Measurements from ENCODE around the gene SEMA3B. TPM values are rescaled to one million over a fixed set of nuclear protein-coding genes. Genes with fewer than 3 reads are reported as not detected.

The SEMA3B gene
- total RNA-seq, 1 experiment from 2014 or later = 0.15 TPM

GRCh38 chr3:50263478-50264382, 5.2 kb upstream of the SEMA3B start:
- Histone ChIP-seq H3K27me3 (ENCODE audit: low read length) (no peaks in the 10 kb centered on the region), H3K36me3 (ENCODE audit: insufficient read depth, low read length) (no peaks in the 10 kb centered on the region), H4K20me1 (ENCODE audit: insufficient read depth, low read depth, low read length) (no peaks in the 10 kb centered on the region), H2AFZ (ENCODE audit: low read length) (no peak overlapping the region), H3K9ac (ENCODE audit: low read length) (no peak overlapping the region), H3K79me2 (ENCODE audit: low read length) (no peaks in the 10 kb centered on the region), H3K9me3 (ENCODE audit: low read length) (no peaks in the 10 kb centered on the region), H3K4me1 (ENCODE audit: low read length) (peaks cover 10% of the 10 kb centered on the region), H3K9me2 (replicated peaks; ENCODE audit: insufficient read depth, low read length) (no peaks in the 10 kb centered on the region), H3K27ac (ENCODE audit: low read length) (no peak overlapping the region), H3K4me3 (ENCODE audit: low read length) (no peak overlapping the region), H3K4me2 (ENCODE audit: low read depth, low read length, poor library complexity, severe bottlenecking) (no peak overlapping the region)
- DNase-seq = no peak

- Histone ChIP-seq H4K20me1 (ENCODE audit: insufficient read depth, low read depth, low read length) (no peaks in the 10 kb centered on the region), H2AFZ (ENCODE audit: low read length) (no peak overlapping the region), H3K27me3 (ENCODE audit: low read length) (no peaks in the 10 kb centered on the region), H3K9me2 (replicated peaks; ENCODE audit: insufficient read depth, low read length) (no peaks in the 10 kb centered on the region), H3K9ac (ENCODE audit: low read length) (no peak overlapping the region), H3K36me3 (ENCODE audit: insufficient read depth, low read length) (no peaks in the 10 kb centered on the region), H3K4me3 (ENCODE audit: low read length) (no peak overlapping the region), H3K4me2 (ENCODE audit: low read depth, low read length, poor library complexity, severe bottlenecking) (no peak overlapping the region), H3K27ac (ENCODE audit: low read length) (no peak overlapping the region), H3K4me1 (ENCODE audit: low read length) (peaks cover 10% of the 10 kb centered on the region), H3K79me2 (ENCODE audit: low read length) (no peaks in the 10 kb centered on the region), H3K9me3 (ENCODE audit: low read length) (no peaks in the 10 kb centered on the region)
- DNase-seq = no peak
Measured at GRCh38 chr3:50264383-50264963, 4.5 kb upstream of the SEMA3B start.

DNA sequence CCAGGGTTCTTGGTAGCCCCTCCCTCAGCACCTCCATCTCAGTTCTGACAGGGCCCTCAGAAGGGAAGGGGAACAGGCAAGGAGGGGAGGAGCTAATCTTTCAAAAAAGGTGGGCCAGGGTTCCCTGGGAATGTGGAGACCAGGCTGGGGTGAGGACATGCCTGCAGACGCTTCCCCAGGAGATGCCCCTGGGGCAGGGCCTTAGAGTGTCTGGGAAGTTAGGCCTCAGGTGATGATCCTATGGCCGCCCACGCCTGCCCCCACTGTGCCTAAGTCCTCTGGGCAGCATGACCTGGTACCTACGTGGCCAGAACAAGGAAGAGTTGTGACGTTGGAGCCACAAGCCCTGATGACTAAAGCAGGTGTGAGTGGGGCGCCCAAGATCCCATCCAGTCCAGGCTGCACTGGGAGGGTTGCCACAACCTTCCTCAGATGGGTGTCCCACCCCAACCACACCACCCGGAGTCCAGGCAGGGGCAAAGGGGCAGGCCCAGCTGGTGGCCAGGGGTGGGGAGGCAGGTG, 3.9 kb upstream of the SEMA3B start:
- Histone ChIP-seq H4K20me1 (ENCODE audit: insufficient read depth, low read depth, low read length) (no peaks in the 10 kb centered on the region), H3K27ac (ENCODE audit: low read length) (no peak overlapping the region), H3K4me2 (ENCODE audit: low read depth, low read length, poor library complexity, severe bottlenecking) (no peak overlapping the region), H3K9me3 (ENCODE audit: low read length) (no peaks in the 10 kb centered on the region), H3K9me2 (replicated peaks; ENCODE audit: insufficient read depth, low read length) (no peaks in the 10 kb centered on the region), H2AFZ (ENCODE audit: low read length) (no peak overlapping the region), H3K79me2 (ENCODE audit: low read length) (no peaks in the 10 kb centered on the region), H3K27me3 (ENCODE audit: low read length) (no peaks in the 10 kb centered on the region), H3K4me3 (ENCODE audit: low read length) (no peak overlapping the region), H3K4me1 (ENCODE audit: low read length) (peaks cover 6% of the 10 kb centered on the region), H3K9ac (ENCODE audit: low read length) (no peak overlapping the region), H3K36me3 (ENCODE audit: insufficient read depth, low read length) (no peaks in the 10 kb centered on the region)
- no peak for DNase-seq

- no peaks in the 10 kb centered on the region for H3K9me2 ChIP-seq (replicated peaks; ENCODE audit: insufficient read depth, low read length)
- no peak overlapping the region for H3K27ac ChIP-seq (ENCODE audit: low read length)
- no peaks in the 10 kb centered on the region for H3K27me3 ChIP-seq (ENCODE audit: low read length)
- no peak overlapping the region for H3K4me2 ChIP-seq (ENCODE audit: low read depth, low read length, poor library complexity, severe bottlenecking)
- H3K9ac ChIP-seq (ENCODE audit: low read length) = no peak overlapping the region
- no peak overlapping the region for H2AFZ ChIP-seq (ENCODE audit: low read length)
- no peaks in the 10 kb centered on the region for H3K79me2 ChIP-seq (ENCODE audit: low read length)
- DNase-seq = no peak
- no peak overlapping the region for H3K4me3 ChIP-seq (ENCODE audit: low read length)
- no peaks in the 10 kb centered on the region for H3K9me3 ChIP-seq (ENCODE audit: low read length)
- no peaks in the 10 kb centered on the region for H4K20me1 ChIP-seq (ENCODE audit: insufficient read depth, low read depth, low read length)
- H3K4me1 ChIP-seq (ENCODE audit: low read length) = peaks cover 2% of the 10 kb centered on the region
- H3K36me3 ChIP-seq (ENCODE audit: insufficient read depth, low read length) = no peaks in the 10 kb centered on the region
Measured at GRCh38 chr3:50265571-50265970, 3.4 kb upstream of the SEMA3B start.

- Histone ChIP-seq H2AFZ (ENCODE audit: low read length) (no peak overlapping the region), H4K20me1 (ENCODE audit: insufficient read depth, low read depth, low read length) (no peaks in the 10 kb centered on the region), H3K27me3 (ENCODE audit: low read length) (no peaks in the 10 kb centered on the region), H3K27ac (ENCODE audit: low read length) (no peak overlapping the region), H3K4me3 (ENCODE audit: low read length) (no peak overlapping the region), H3K9ac (ENCODE audit: low read length) (no peak overlapping the region), H3K79me2 (ENCODE audit: low read length) (no peaks in the 10 kb centered on the region), H3K4me2 (ENCODE audit: low read depth, low read length, poor library complexity, severe bottlenecking) (no peak overlapping the region), H3K9me3 (ENCODE audit: low read length) (no peaks in the 10 kb centered on the region), H3K9me2 (replicated peaks; ENCODE audit: insufficient read depth, low read length) (no peaks in the 10 kb centered on the region), H3K36me3 (ENCODE audit: insufficient read depth, low read length) (no peaks in the 10 kb centered on the region), H3K4me1 (ENCODE audit: low read length) (no peaks in the 10 kb centered on the region)
- no peak for DNase-seq
Measured at GRCh38 chr3:50266017-50266416, 2.9 kb upstream of the SEMA3B start.

DNA sequence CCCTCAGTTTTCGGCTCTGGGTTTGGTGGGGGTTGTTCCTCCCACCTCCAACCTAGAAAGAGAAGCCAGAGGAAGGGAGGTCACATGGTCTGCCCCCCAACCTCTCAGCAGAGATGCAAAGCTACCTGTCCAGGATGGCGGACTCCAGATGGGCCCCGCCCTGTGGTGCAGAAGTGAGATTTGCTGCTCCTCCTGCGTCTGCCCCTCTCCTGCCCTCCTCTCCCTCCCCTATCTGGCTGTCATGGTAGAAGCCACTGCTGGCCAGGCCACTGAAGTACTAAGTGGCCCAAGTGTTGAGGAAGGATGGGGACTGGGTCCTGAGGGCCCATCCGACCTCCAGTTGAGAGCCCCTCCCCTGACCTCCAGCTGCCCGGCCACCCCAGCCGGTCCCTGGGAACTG, 2.1 kb upstream of the SEMA3B start:
- Histone ChIP-seq H3K4me3 (ENCODE audit: low read length) (no peak overlapping the region), H3K27me3 (ENCODE audit: low read length) (no peaks in the 10 kb centered on the region), H3K27ac (ENCODE audit: low read length) (no peak overlapping the region), H4K20me1 (ENCODE audit: insufficient read depth, low read depth, low read length) (no peaks in the 10 kb centered on the region), H3K4me2 (ENCODE audit: low read depth, low read length, poor library complexity, severe bottlenecking) (no peak overlapping the region), H3K36me3 (ENCODE audit: insufficient read depth, low read length) (no peaks in the 10 kb centered on the region), H3K9me2 (replicated peaks; ENCODE audit: insufficient read depth, low read length) (no peaks in the 10 kb centered on the region), H3K79me2 (ENCODE audit: low read length) (no peaks in the 10 kb centered on the region), H3K9me3 (ENCODE audit: low read length) (no peaks in the 10 kb centered on the region), H3K4me1 (ENCODE audit: low read length) (no peaks in the 10 kb centered on the region), H3K9ac (ENCODE audit: low read length) (no peak overlapping the region), H2AFZ (ENCODE audit: low read length) (no peak overlapping the region)
- no peak for DNase-seq

- Histone ChIP-seq H3K9ac (ENCODE audit: low read length) (no peak overlapping the region), H3K36me3 (ENCODE audit: insufficient read depth, low read length) (no peaks in the 10 kb centered on the region), H3K4me2 (ENCODE audit: low read depth, low read length, poor library complexity, severe bottlenecking) (no peak overlapping the region), H3K27me3 (ENCODE audit: low read length) (no peaks in the 10 kb centered on the region), H3K4me1 (ENCODE audit: low read length) (no peaks in the 10 kb centered on the region), H4K20me1 (ENCODE audit: insufficient read depth, low read depth, low read length) (no peaks in the 10 kb centered on the region), H3K9me3 (ENCODE audit: low read length) (no peaks in the 10 kb centered on the region), H2AFZ (ENCODE audit: low read length) (no peak overlapping the region), H3K27ac (ENCODE audit: low read length) (no peak overlapping the region), H3K9me2 (replicated peaks; ENCODE audit: insufficient read depth, low read length) (no peaks in the 10 kb centered on the region), H3K4me3 (ENCODE audit: low read length) (no peak overlapping the region), H3K79me2 (ENCODE audit: low read length) (no peaks in the 10 kb centered on the region)
- no peak for DNase-seq
Measured at GRCh38 chr3:50267280-50267913, 1.6 kb upstream of the SEMA3B start.

DNA sequence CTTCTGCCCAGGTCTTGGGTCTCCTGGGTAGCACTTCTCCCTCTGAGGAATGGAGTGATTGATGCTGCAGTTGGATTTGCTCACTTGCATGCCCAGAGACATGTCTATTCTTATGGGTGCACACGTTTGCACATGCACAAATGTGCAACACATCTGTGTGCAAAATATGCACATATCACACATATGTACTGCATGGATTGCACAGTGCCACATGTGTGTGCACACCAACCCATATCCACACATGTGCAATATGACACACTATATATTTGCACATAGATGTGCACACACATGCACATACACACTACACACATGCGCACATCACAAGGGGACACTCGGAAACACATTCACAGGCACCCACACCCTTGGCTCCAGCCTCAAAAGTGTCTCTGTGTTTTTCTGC, 671 bp upstream of the SEMA3B start:
- H3K9ac ChIP-seq (ENCODE audit: low read length) = no peak overlapping the region
- H3K79me2 ChIP-seq (ENCODE audit: low read length) = no peaks in the 10 kb centered on the region
- no peaks in the 10 kb centered on the region for H3K36me3 ChIP-seq (ENCODE audit: insufficient read depth, low read length)
- H3K9me3 ChIP-seq (ENCODE audit: low read length) = no peaks in the 10 kb centered on the region
- no peak overlapping the region for H3K4me2 ChIP-seq (ENCODE audit: low read depth, low read length, poor library complexity, severe bottlenecking)
- H3K27ac ChIP-seq (ENCODE audit: low read length) = no peak overlapping the region
- no peaks in the 10 kb centered on the region for H3K27me3 ChIP-seq (ENCODE audit: low read length)
- H3K4me1 ChIP-seq (ENCODE audit: low read length) = peaks cover 3% of the 10 kb centered on the region
- no peak overlapping the region for H3K4me3 ChIP-seq (ENCODE audit: low read length)
- no peak overlapping the region for H2AFZ ChIP-seq (ENCODE audit: low read length)
- DNase-seq = no peak
- no peaks in the 10 kb centered on the region for H3K9me2 ChIP-seq (replicated peaks; ENCODE audit: insufficient read depth, low read length)
- H4K20me1 ChIP-seq (ENCODE audit: insufficient read depth, low read depth, low read length) = no peaks in the 10 kb centered on the region

Data from Karpas-422 (cell line).